Measurements from ENCODE around the gene CSNK1E. TPM values are rescaled to one million over a fixed set of nuclear protein-coding genes. Genes with fewer than 3 reads are reported as not detected.

Gene CSNK1E
- total RNA-seq, 1 donor from 2014 or later, result 106 TPM

DNA sequence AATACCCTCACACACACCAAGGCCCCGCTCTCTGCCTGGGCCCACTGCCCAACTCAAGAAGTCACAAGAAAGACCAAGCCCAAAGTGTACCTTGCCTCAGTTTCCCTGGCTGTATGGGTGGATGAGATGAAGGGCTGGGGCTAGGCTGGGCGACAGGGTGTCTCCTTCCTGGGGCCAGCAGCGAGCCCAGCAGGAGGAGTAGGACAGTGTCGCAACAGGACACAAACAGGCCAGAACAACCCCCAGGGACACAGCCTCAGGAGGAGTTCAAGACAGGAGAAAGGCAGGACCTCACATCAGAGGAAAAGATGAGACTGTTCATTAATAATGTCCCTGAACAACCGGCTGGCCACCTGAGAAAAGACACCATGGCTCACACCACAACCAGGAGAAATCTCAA lies 13.3 kb downstream of the CSNK1E start:
- H2AFZ ChIP-seq (replicated peaks), result no peak overlapping the region
- no peaks in the 10 kb centered on the region for H3K9me3 ChIP-seq (ENCODE audit: low read depth)
- H3K27me3 Mint-ChIP-seq (ENCODE audit: insufficient read depth, low read depth), result peaks cover 4% of the 10 kb centered on the region
- H3K79me2 ChIP-seq (ENCODE audit: low read depth), result peaks cover 76% of the 10 kb centered on the region
- H3K4me3 ChIP-seq, result no peak overlapping the region
- H3K4me1 ChIP-seq, result peaks cover 10% of the 10 kb centered on the region
- H3K4me3 Mint-ChIP-seq, result no peak overlapping the region
- H3K27ac Mint-ChIP-seq, result peak overlapping the region; percentile 74
- peaks cover 4% of the 10 kb centered on the region for H3F3A ChIP-seq (ENCODE audit: low read depth)
- TF ChIP-seq EZH2 (IDR thresholded peaks at IDR 0.05) (no peak), EZH2phosphoT487 (IDR thresholded peaks at IDR 0.05) (no peak)
- TF ChIP-seq, protein P1, sequence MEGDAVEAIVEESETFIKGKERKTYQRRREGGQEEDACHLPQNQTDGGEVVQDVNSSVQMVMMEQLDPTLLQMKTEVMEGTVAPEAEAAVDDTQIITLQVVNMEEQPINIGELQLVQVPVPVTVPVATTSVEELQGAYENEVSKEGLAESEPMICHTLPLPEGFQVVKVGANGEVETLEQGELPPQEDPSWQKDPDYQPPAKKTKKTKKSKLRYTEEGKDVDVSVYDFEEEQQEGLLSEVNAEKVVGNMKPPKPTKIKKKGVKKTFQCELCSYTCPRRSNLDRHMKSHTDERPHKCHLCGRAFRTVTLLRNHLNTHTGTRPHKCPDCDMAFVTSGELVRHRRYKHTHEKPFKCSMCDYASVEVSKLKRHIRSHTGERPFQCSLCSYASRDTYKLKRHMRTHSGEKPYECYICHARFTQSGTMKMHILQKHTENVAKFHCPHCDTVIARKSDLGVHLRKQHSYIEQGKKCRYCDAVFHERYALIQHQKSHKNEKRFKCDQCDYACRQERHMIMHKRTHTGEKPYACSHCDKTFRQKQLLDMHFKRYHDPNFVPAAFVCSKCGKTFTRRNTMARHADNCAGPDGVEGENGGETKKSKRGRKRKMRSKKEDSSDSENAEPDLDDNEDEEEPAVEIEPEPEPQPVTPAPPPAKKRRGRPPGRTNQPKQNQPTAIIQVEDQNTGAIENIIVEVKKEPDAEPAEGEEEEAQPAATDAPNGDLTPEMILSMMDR (IDR thresholded peaks at IDR 0.05), result no peak
- peaks cover 16% of the 10 kb centered on the region for H3K4me1 Mint-ChIP-seq
- no peaks in the 10 kb centered on the region for H3K27me3 ChIP-seq
- no peak for DNase-seq (ENCODE audit: low spot score)
- H3K36me3 ChIP-seq, result peaks cover 3% of the 10 kb centered on the region
- H4K20me1 ChIP-seq (ENCODE audit: low read depth), result peaks cover 100% of the 10 kb centered on the region
- no peak overlapping the region for H3K27ac ChIP-seq
- no peak overlapping the region for H3K4me2 ChIP-seq
- H3K36me3 Mint-ChIP-seq, result peaks cover 41% of the 10 kb centered on the region
- no peaks in the 10 kb centered on the region for H3K9me3 Mint-ChIP-seq
- H3K9ac ChIP-seq, result no peak overlapping the region

DNA sequence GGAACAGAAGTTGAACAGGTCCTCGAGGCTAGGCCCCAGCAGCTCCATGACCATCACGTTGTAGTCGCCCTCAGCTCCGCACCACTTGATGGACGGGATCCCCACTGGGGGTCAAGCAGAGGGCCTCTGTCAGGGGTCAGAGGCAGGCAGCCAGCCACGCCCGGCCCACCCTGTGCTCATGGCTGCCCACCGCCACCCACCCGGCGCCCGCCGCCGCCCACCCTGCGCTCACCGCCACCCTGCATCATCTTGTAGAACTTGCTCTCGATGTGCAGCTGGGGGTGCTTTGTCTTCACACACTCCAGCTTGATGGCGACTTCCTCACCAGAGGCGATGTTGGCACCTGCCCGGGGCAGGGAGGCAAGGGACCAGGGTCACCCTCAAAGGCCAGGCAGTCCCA lies 14.3 kb downstream of the CSNK1E start:
- Histone ChIP-seq H3K4me2 (no peak overlapping the region), H3K9ac (no peak overlapping the region), H3K27ac (no peak overlapping the region), H3K36me3 (peaks cover under 1% of the 10 kb centered on the region), H2AFZ (replicated peaks) (no peak overlapping the region), H3K4me3 (no peak overlapping the region), H3K9me3 (ENCODE audit: low read depth) (no peaks in the 10 kb centered on the region), H3K4me1 (peaks cover 10% of the 10 kb centered on the region), H3K27me3 (no peaks in the 10 kb centered on the region), H4K20me1 (ENCODE audit: low read depth) (peaks cover 100% of the 10 kb centered on the region), H3K79me2 (ENCODE audit: low read depth) (peaks cover 65% of the 10 kb centered on the region), H3F3A (ENCODE audit: low read depth) (peaks cover 4% of the 10 kb centered on the region)
- H3K4me3 Mint-ChIP-seq, result no peak overlapping the region
- TF ChIP-seq EZH2 (IDR thresholded peaks at IDR 0.05), result no peak
- no peak for TF ChIP-seq EZH2phosphoT487 (IDR thresholded peaks at IDR 0.05)
- TF ChIP-seq, protein P1 (IDR thresholded peaks at IDR 0.05), result no peak
- peaks cover 38% of the 10 kb centered on the region for H3K36me3 Mint-ChIP-seq
- H3K27me3 Mint-ChIP-seq (ENCODE audit: insufficient read depth, low read depth), result peaks cover 4% of the 10 kb centered on the region
- H3K27ac Mint-ChIP-seq, result no peak overlapping the region
- no peaks in the 10 kb centered on the region for H3K9me3 Mint-ChIP-seq
- no peak for DNase-seq (ENCODE audit: low spot score)
- peaks cover 14% of the 10 kb centered on the region for H3K4me1 Mint-ChIP-seq

DNA sequence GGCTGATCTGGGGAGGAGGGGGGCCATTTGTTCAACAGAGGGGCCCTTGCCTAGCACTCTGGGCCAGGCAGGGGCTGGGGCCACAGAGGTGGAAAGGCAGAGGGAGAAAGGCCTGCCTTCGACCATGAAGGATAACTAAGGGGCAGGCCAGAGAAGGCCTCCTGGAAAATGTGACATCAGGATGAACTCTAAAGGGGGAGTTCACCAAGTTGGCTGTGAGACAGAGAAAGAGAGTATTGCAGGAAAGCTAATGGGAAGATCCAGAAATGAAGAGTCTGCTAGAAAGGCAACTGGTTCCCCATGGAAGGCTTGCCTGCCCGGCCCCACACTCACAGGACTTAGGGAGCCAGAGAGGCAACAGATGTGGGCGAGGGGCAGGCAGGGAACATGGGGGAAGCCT lies 16.3 kb downstream of the CSNK1E start:
- no peak overlapping the region for H3K27ac Mint-ChIP-seq
- TF ChIP-seq EZH2phosphoT487 (IDR thresholded peaks at IDR 0.05) (no peak), EZH2 (IDR thresholded peaks at IDR 0.05) (no peak)
- TF ChIP-seq, protein P1 (IDR thresholded peaks at IDR 0.05), result no peak
- no peaks in the 10 kb centered on the region for H3K9me3 Mint-ChIP-seq
- peaks cover 2% of the 10 kb centered on the region for H3K27me3 Mint-ChIP-seq (ENCODE audit: insufficient read depth, low read depth)
- no peak overlapping the region for H3K4me3 Mint-ChIP-seq
- DNase-seq (ENCODE audit: low spot score), result no peak
- Histone ChIP-seq H3K4me1 (peaks cover 7% of the 10 kb centered on the region), H3K9me3 (ENCODE audit: low read depth) (no peaks in the 10 kb centered on the region), H3K79me2 (ENCODE audit: low read depth) (peaks cover 45% of the 10 kb centered on the region), H3K4me3 (no peak overlapping the region), H3K9ac (no peak overlapping the region), H3K36me3 (no peaks in the 10 kb centered on the region), H3K27ac (no peak overlapping the region), H3K27me3 (no peaks in the 10 kb centered on the region), H3K4me2 (no peak overlapping the region), H2AFZ (replicated peaks) (no peak overlapping the region), H3F3A (ENCODE audit: low read depth) (peaks cover 4% of the 10 kb centered on the region), H4K20me1 (ENCODE audit: low read depth) (peaks cover 98% of the 10 kb centered on the region)
- H3K4me1 Mint-ChIP-seq, result peaks cover 12% of the 10 kb centered on the region
- peaks cover 41% of the 10 kb centered on the region for H3K36me3 Mint-ChIP-seq

Measured in neural progenitor cell (in vitro differentiated cells).